Dendritic cell treated with granulocyte-macrophage colony-stimulating factor and Interleukin-4, amounts not matched to agents 40 ng/mL and 50 ng/mL, for 4 days (primary cell): Measurements from ENCODE around the gene CBX6.

Source experiments
- H3K27ac Mint-ChIP-seq: one replicate; pipeline ENCODE4 v1.8.0; 2022; ENCODE audit warnings: mild to moderate bottlenecking, mixed read lengths
- H3K27me3 Mint-ChIP-seq: one replicate; pipeline ENCODE4 v1.8.0; 2022; ENCODE audit warnings: mild to moderate bottlenecking, mixed read lengths
- H3K36me3 Mint-ChIP-seq: one replicate; pipeline ENCODE4 v1.8.0; 2022; ENCODE audit warnings: low read depth, mixed read lengths
- H3K4me1 Mint-ChIP-seq: one replicate; pipeline ENCODE4 v1.8.0; 2022; ENCODE audit warnings: low read depth, mixed read lengths
- H3K4me3 Mint-ChIP-seq: one replicate; pipeline ENCODE4 v1.8.0; 2022; ENCODE audit warnings: mild to moderate bottlenecking, moderate library complexity, mixed read lengths
- H3K9me3 Mint-ChIP-seq: one replicate; pipeline ENCODE4 v1.8.0; 2022; ENCODE audit warnings: mixed read lengths
- intact Hi-C: fragments of 100-400 bp; cut with micrococcal nuclease; formaldehyde crosslinking; loops from one replicate; pipeline ENCODE4 v1.15.0; 2022

CBX6 gene

GRCh38 chr22:38881997-38882879, 10.2 kb upstream of the CBX6 start:
- H3K27ac Mint-ChIP-seq, result no peak overlapping the region
- peaks cover 35% of the 10 kb centered on the region for H3K4me1 Mint-ChIP-seq
- intact Hi-C loops, result no loop called here
- no peaks in the 10 kb centered on the region for H3K36me3 Mint-ChIP-seq
- H3K4me3 Mint-ChIP-seq, result no peak overlapping the region
- H3K9me3 Mint-ChIP-seq, result no peaks in the 10 kb centered on the region
- peaks cover 43% of the 10 kb centered on the region for H3K27me3 Mint-ChIP-seq

GRCh38 chr22:38881464-38881871, 9.5 kb upstream of the CBX6 start:
- intact Hi-C loops, result no loop called here
- no peak overlapping the region for H3K27ac Mint-ChIP-seq
- H3K4me1 Mint-ChIP-seq, result peaks cover 35% of the 10 kb centered on the region
- no peaks in the 10 kb centered on the region for H3K36me3 Mint-ChIP-seq
- H3K4me3 Mint-ChIP-seq, result no peak overlapping the region
- peaks cover 44% of the 10 kb centered on the region for H3K27me3 Mint-ChIP-seq
- H3K9me3 Mint-ChIP-seq, result no peaks in the 10 kb centered on the region

- Mint-ChIP-seq H3K36me3 (no peaks in the 10 kb centered on the region), H3K9me3 (no peaks in the 10 kb centered on the region), H3K27ac (no peak overlapping the region), H3K4me1 (peaks cover 35% of the 10 kb centered on the region), H3K27me3 (peaks cover 48% of the 10 kb centered on the region), H3K4me3 (no peak overlapping the region)
- intact Hi-C loops, result loop anchor here (10.0 kb wide), 1 partner anchor 425 kb away; no protein-coding TSS in a partner anchor
Observed at GRCh38 chr22:38879961-38880360, 7.9 kb upstream of the CBX6 start.

- Mint-ChIP-seq H3K36me3 (no peaks in the 10 kb centered on the region), H3K4me1 (peaks cover 35% of the 10 kb centered on the region), H3K4me3 (no peak overlapping the region), H3K27ac (no peak overlapping the region), H3K9me3 (no peaks in the 10 kb centered on the region), H3K27me3 (peaks cover 51% of the 10 kb centered on the region)
- intact Hi-C loops, result loop anchor here (10.0 kb wide), 1 partner anchor 426 kb away; no protein-coding TSS in a partner anchor
Observed at GRCh38 chr22:38879108-38879729, 7.2 kb upstream of the CBX6 start.

GRCh38 chr22:38878001-38878400, 6.0 kb upstream of the CBX6 start:
- peaks cover 41% of the 10 kb centered on the region for H3K4me1 Mint-ChIP-seq

GRCh38 chr22:38874529-38875222, 2.7 kb upstream of the CBX6 start:
- H3K27ac Mint-ChIP-seq, result no peak overlapping the region
- peaks cover 30% of the 10 kb centered on the region for H3K36me3 Mint-ChIP-seq
- H3K27me3 Mint-ChIP-seq, result peaks cover 33% of the 10 kb centered on the region
- H3K9me3 Mint-ChIP-seq, result no peaks in the 10 kb centered on the region
- intact Hi-C loops, result loop anchor here (5.0 to 10.0 kb wide), 3 partner anchors 53 to 430 kb away; no protein-coding TSS in a partner anchor
- H3K4me1 Mint-ChIP-seq, result peaks cover 37% of the 10 kb centered on the region
- H3K4me3 Mint-ChIP-seq, result no peak overlapping the region

More at GRCh38 chr22:38878001-38878400, 6.0 kb upstream of the CBX6 start:
- H3K4me3 Mint-ChIP-seq, result no peak overlapping the region
- H3K9me3 Mint-ChIP-seq, result no peaks in the 10 kb centered on the region
- H3K27ac Mint-ChIP-seq, result no peak overlapping the region
- H3K36me3 Mint-ChIP-seq, result no peaks in the 10 kb centered on the region
- intact Hi-C loops, result loop anchor here (10.0 kb wide), 1 partner anchor 427 kb away; no protein-coding TSS in a partner anchor
- H3K27me3 Mint-ChIP-seq, result peaks cover 47% of the 10 kb centered on the region

- Mint-ChIP-seq H3K27me3 (peaks cover 29% of the 10 kb centered on the region), H3K27ac (peak overlapping the region; percentile 98), H3K36me3 (peaks cover 39% of the 10 kb centered on the region), H3K4me3 (peak overlapping the region; percentile 94), H3K4me1 (peaks cover 39% of the 10 kb centered on the region), H3K9me3 (no peaks in the 10 kb centered on the region)
- intact Hi-C loops, result loop anchor here (5.0 to 10.0 kb wide), 3 partner anchors 54 to 431 kb away; no protein-coding TSS in a partner anchor
Observed at GRCh38 chr22:38873469-38874411, 1.7 kb upstream of the CBX6 start.

- H3K27ac Mint-ChIP-seq, result peak overlapping the region; percentile 98
- peaks cover 48% of the 10 kb centered on the region for H3K36me3 Mint-ChIP-seq
- intact Hi-C loops, result loop anchor here (5.0 to 10.0 kb wide), 3 partner anchors 54 to 432 kb away; no protein-coding TSS in a partner anchor
- peak overlapping the region; percentile 94 for H3K4me3 Mint-ChIP-seq
- H3K27me3 Mint-ChIP-seq, result peaks cover 20% of the 10 kb centered on the region
- peaks cover 44% of the 10 kb centered on the region for H3K4me1 Mint-ChIP-seq
- no peaks in the 10 kb centered on the region for H3K9me3 Mint-ChIP-seq
Observed at GRCh38 chr22:38872831-38873248, 824 bp upstream of the CBX6 start.

GRCh38 chr22:38871360-38872171, 450 bp downstream of the CBX6 start:
- Mint-ChIP-seq H3K4me3 (peak overlapping the region; percentile 94), H3K27me3 (peaks cover 19% of the 10 kb centered on the region), H3K9me3 (no peaks in the 10 kb centered on the region), H3K36me3 (peaks cover 61% of the 10 kb centered on the region), H3K4me1 (peaks cover 51% of the 10 kb centered on the region), H3K27ac (peak overlapping the region; percentile 98)
- intact Hi-C loops, result loop anchor here (2.0 to 10.0 kb wide), 4 partner anchors 56 to 433 kb away; no protein-coding TSS in a partner anchor

- H3K27me3 Mint-ChIP-seq, result peaks cover 18% of the 10 kb centered on the region
- H3K27ac Mint-ChIP-seq, result peak overlapping the region; percentile 98
- intact Hi-C loops, result loop anchor here (1.0 to 10.0 kb wide), 5 partner anchors 56 to 434 kb away; no protein-coding TSS in a partner anchor
- peak overlapping the region; percentile 94 for H3K4me3 Mint-ChIP-seq
- H3K36me3 Mint-ChIP-seq, result peaks cover 68% of the 10 kb centered on the region
- H3K9me3 Mint-ChIP-seq, result no peaks in the 10 kb centered on the region
- H3K4me1 Mint-ChIP-seq, result peaks cover 54% of the 10 kb centered on the region
Observed at GRCh38 chr22:38870791-38871359, 1.1 kb downstream of the CBX6 start.

GRCh38 chr22:38870312-38870741, 1.7 kb downstream of the CBX6 start:
- H3K4me3 Mint-ChIP-seq, result peak overlapping the region; percentile 94
- peaks cover 73% of the 10 kb centered on the region for H3K36me3 Mint-ChIP-seq
- intact Hi-C loops, result loop anchor here (1.0 to 10.0 kb wide), 5 partner anchors 57 to 434 kb away; no protein-coding TSS in a partner anchor
- no peaks in the 10 kb centered on the region for H3K9me3 Mint-ChIP-seq
- H3K27me3 Mint-ChIP-seq, result peaks cover 18% of the 10 kb centered on the region
- H3K27ac Mint-ChIP-seq, result peak overlapping the region; percentile 98
- H3K4me1 Mint-ChIP-seq, result peaks cover 59% of the 10 kb centered on the region

- Mint-ChIP-seq H3K27me3 (peaks cover 11% of the 10 kb centered on the region), H3K9me3 (no peaks in the 10 kb centered on the region), H3K4me1 (peaks cover 61% of the 10 kb centered on the region), H3K36me3 (peaks cover 80% of the 10 kb centered on the region), H3K27ac (peak overlapping the region; percentile 98), H3K4me3 (peak overlapping the region; percentile 94)
- intact Hi-C loops, result loop anchor here (1.0 to 10.0 kb wide), 5 partner anchors 58 to 435 kb away; no protein-coding TSS in a partner anchor
Observed at GRCh38 chr22:38869663-38870062, 2.4 kb downstream of the CBX6 start.
